Aorta (tissue), 5 donors: ENCODE data around the gene WDFY4. TPM values are rescaled to one million over a fixed set of nuclear protein-coding genes. Genes with fewer than 3 reads are reported as not detected.

Source experiments
- ATAC-seq: fragments of 200-7000 bp; cut with Tn5 transposase; one replicate; pipeline ENCODE4 v1.9.1; 2022; ENCODE audit warnings: moderate library complexity; ENCODE audit not compliant: low FRiP score
- DNase-seq, 2 donors: peaks; one replicate each; pipeline ENCODE4 v3.0.0-alpha.2; 2020
- H3K27ac ChIP-seq, 2 donors: one replicate each; pipeline ENCODE4 v1.5.1; 2013; ENCODE audit warnings: low read length in 2 of 2, mild to moderate bottlenecking in 2 of 2, moderate library complexity in 2 of 2, control low read depth in 1 of 2, inconsistent platforms in 1 of 2, low read depth in 1 of 2
- H3K27me3 ChIP-seq, 2 donors: one replicate each; pipeline ENCODE4 v1.6.1; 2013; ENCODE audit warnings: control low read depth in 1 of 2, low read length in 1 of 2, mild to moderate bottlenecking in 1 of 2, moderate library complexity in 1 of 2; ENCODE audit not compliant: insufficient read depth in 2 of 2, control insufficient read depth in 1 of 2
- H3K36me3 ChIP-seq, 2 donors: one replicate each; pipeline ENCODE4 v1.6.1; 2013; ENCODE audit warnings: control low read depth in 1 of 2, low read length in 1 of 2, mild to moderate bottlenecking in 1 of 2; ENCODE audit not compliant: insufficient read depth in 2 of 2, control insufficient read depth in 1 of 2
- H3K4me1 ChIP-seq, 2 donors: one replicate each; pipeline ENCODE4 v1.6.1; 2013; ENCODE audit warnings: low read length in 2 of 2, control low read depth in 1 of 2, mild to moderate bottlenecking in 1 of 2, moderate library complexity in 1 of 2; ENCODE audit not compliant: insufficient read depth in 2 of 2, control insufficient read depth in 1 of 2
- H3K4me3 ChIP-seq, 2 donors: one replicate each; pipeline ENCODE4 v1.5.1; 2013; ENCODE audit warnings: low read length in 2 of 2, control low read depth in 1 of 2, mild to moderate bottlenecking in 1 of 2
- H3K9me3 ChIP-seq: one replicate; pipeline ENCODE4 v1.6.1; 2013; ENCODE audit warnings: mild to moderate bottlenecking, low read length; ENCODE audit not compliant: control insufficient read depth
- WGBS, 2 donors: extraction: QIAGEN DNeasy Blood & Tissue Kit; methylation state at CpG; one replicate each; pipeline ENCODE4 v1.1.7; 2013; 5-methylcytosine and 5-hydroxymethylcytosine counted together
- intact Hi-C, 2 donors: fragments of 100-400 bp; cut with DNase I; formaldehyde crosslinking; loops; one replicate each; pipeline versions ENCODE4 v1.14.2 to v1.15.0; 2022
- polyA plus RNA-seq, 2 donors: library from polyadenylated mRNA; stranded (reverse); fragments of 200-250 nt; gene quantifications; one replicate each; pipeline ENCODE4 v1.2.3, GENCODE V29; 2013
- total RNA-seq, 2 donors: library from RNA; stranded (reverse); fragmentation: NEBNext Ultra II Directional; extraction: Animal tissue kit (Norgen Biotek cat#: 25700); gene quantifications; one replicate each; pipeline ENCODE4 v1.2.1, GENCODE V29; 2021
- donor health status: healthy with polysubstance abuse.
- donor health status: Bipolar disorder and iron deficiency.
- donor health status: DM: no; HTN: no; CAD: no.
- donor health status: DM: no; HTN: no; CAD: no.
- donor health status: DM: yes; HTN: yes; CAD: no.

The WDFY4 gene
- total and polyA plus RNA-seq, 4 donors, result 0.54 to 15.0 (median 4.6) TPM

DNA sequence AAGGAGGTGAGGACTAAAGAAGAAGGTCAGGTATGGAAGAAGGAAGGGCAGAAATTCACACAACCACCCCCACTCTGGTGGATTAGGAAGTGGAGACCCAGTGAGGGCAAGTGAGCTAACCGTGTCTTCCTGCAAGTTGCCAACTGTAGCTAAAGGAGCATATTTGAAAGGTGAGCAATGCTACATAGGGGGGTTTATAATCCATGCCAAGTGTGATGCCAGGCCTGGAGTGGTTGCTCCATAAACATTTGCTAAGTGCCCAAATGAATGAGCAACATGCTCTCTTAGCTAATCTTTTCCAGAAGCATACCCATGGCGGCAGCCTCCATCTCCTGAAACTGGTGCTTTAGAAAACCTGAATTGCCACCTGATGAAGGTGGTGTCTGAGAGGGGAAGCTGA is 133.4 kb downstream of the WDFY4 start:
- Histone ChIP-seq H3K4me3 (no peak overlapping the region), H3K4me1 (no peaks in the 10 kb centered on the region), H3K27ac (no peak overlapping the region), H3K9me3 (no peaks in the 10 kb centered on the region), H3K36me3 (no peaks in the 10 kb centered on the region), H3K27me3 (no peaks in the 10 kb centered on the region)
- intact Hi-C loops, result no loop called here
- DNase-seq, result no peak
- ATAC-seq, result no peak
- 42 to 53% methylated on average over 2 of the region's 2 CpGs for WGBS, 2 donors

DNA sequence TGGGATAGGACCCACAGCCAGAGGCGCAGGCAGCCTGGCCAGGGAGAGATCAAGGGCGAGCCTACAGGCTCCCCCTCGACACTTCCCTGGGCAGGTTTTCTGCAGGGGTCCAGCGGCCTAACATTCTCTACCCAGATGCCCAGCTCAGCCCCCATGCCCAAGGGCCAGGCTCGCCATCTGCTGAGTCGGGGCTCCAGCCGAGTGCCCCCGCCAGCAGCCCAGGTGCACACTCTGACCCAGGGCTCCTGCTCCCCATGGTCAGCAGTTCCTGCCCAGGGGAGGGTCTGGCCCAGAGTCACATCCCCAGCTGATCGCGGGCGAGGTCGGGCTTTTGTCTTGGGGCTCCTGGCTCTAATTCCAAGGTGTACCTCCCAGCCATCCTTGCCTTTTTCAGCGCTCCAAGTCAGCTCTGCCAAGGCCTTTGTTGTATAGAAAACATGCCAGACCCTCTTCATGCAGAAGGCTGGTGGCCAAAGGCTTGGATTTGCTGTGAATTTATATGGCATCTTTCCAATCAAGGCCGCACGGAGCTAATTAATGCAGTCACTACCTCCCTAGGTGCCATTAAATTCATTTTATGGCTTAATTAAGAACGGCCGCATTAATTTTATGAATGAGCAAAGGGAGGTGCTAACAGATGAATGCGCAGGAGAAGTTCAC is 134.3 kb downstream of the WDFY4 start:
- 91 to 95% methylated on average over 14 to 18 of the region's 18 CpGs for WGBS, 2 donors
- Histone ChIP-seq H3K9me3 (no peaks in the 10 kb centered on the region), H3K36me3 (no peaks in the 10 kb centered on the region), H3K27me3 (no peaks in the 10 kb centered on the region), H3K27ac (no peak overlapping the region), H3K4me1 (no peaks in the 10 kb centered on the region), H3K4me3 (no peak overlapping the region)
- intact Hi-C loops, result no loop called here
- ATAC-seq (no peak), DNase-seq (no peak)

GRCh38 chr10:48819783-48820182 is 135.1 kb downstream of the WDFY4 start:
- intact Hi-C loops, result no loop called here

GRCh38 chr10:48820231-48820630 is 135.6 kb downstream of the WDFY4 start:
- ATAC-seq, result no peak
- Histone ChIP-seq H3K9me3 (no peaks in the 10 kb centered on the region), H3K27me3 (no peaks in the 10 kb centered on the region), H3K36me3 (no peaks in the 10 kb centered on the region), H3K4me1 (no peaks in the 10 kb centered on the region), H3K27ac (no peak overlapping the region), H3K4me3 (no peak overlapping the region)
- 97 to 99% methylated on average over 9 of the region's 9 CpGs for WGBS, 2 donors
- no peak for DNase-seq
- intact Hi-C loops, result no loop called here

More at GRCh38 chr10:48819783-48820182, 135.1 kb downstream of the WDFY4 start:
- Histone ChIP-seq H3K9me3 (no peaks in the 10 kb centered on the region), H3K4me1 (no peaks in the 10 kb centered on the region), H3K27ac (no peak overlapping the region), H3K4me3 (no peak overlapping the region), H3K36me3 (no peaks in the 10 kb centered on the region), H3K27me3 (no peaks in the 10 kb centered on the region)
- ATAC-seq (no peak), DNase-seq (no peak)
- WGBS, 2 donors, result 95 to 98% methylated on average over 8 of the region's 8 CpGs

GRCh38 chr10:48820699-48821098 is 136.0 kb downstream of the WDFY4 start:
- intact Hi-C loops, result no loop called here
- WGBS, 2 donors, result 93 to 98% methylated on average over 10 of the region's 10 CpGs
- Histone ChIP-seq H3K4me1 (no peaks in the 10 kb centered on the region), H3K4me3 (no peak overlapping the region), H3K27me3 (no peaks in the 10 kb centered on the region), H3K27ac (no peak overlapping the region), H3K36me3 (no peaks in the 10 kb centered on the region), H3K9me3 (no peaks in the 10 kb centered on the region)
- DNase-seq (no peak), ATAC-seq (no peak)

DNA sequence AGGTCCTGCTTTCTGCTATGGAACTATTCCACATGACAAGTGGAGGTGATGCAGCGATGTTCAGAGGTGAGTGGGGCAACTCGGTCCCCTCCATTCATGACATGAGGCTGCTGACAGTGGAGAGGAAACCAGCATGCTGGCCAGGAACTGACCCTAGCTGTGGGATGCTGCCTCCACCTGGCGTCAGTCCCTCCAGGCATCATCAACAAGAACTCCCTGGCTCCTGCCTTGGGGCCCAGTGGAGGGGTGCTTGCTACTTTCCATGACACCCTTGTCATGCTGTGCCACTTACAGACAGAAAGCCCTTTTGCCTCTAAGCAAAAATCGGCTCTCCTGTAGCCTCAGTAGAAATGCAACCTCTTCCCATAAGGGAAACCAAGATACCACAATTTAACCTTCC is 136.4 kb downstream of the WDFY4 start:
- DNase-seq (no peak), ATAC-seq (no peak)
- Histone ChIP-seq H3K27me3 (no peaks in the 10 kb centered on the region), H3K9me3 (no peaks in the 10 kb centered on the region), H3K36me3 (no peaks in the 10 kb centered on the region), H3K27ac (no peak overlapping the region), H3K4me1 (no peaks in the 10 kb centered on the region), H3K4me3 (no peak overlapping the region)
- WGBS, 2 donors, result 95 to 99% methylated on average over 4 of the region's 4 CpGs
- intact Hi-C loops, result no loop called here

DNA sequence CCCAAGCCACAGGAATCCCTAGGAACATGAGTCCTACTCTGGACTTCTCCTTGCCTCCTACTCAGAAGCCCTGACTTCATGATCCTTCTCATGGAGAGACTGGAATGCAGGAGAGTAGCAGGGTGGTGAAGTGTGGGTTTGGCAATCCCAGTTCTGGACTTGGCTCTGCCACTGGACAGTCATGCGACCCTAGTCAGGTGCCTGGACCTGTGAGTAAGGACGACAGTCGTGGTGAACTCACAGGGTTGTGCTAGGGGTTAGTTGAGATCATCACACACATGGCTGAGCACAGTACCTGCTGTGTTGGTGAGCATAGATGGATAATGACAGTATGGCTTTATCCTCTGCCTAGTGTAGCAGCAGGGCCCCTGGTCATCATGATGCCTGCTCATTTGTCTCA is 137.0 kb downstream of the WDFY4 start:
- no peak for ATAC-seq
- H3K27me3 ChIP-seq, result no peaks in the 10 kb centered on the region
- 94 to 97% methylated on average over 3 of the region's 3 CpGs for WGBS, 2 donors
- H3K27ac ChIP-seq, result no peak overlapping the region
- no peaks in the 10 kb centered on the region for H3K4me1 ChIP-seq
- no peaks in the 10 kb centered on the region for H3K9me3 ChIP-seq
- DNase-seq, result no peak
- no peaks in the 10 kb centered on the region for H3K36me3 ChIP-seq
- intact Hi-C loops, result no loop called here
- no peak overlapping the region for H3K4me3 ChIP-seq

DNA sequence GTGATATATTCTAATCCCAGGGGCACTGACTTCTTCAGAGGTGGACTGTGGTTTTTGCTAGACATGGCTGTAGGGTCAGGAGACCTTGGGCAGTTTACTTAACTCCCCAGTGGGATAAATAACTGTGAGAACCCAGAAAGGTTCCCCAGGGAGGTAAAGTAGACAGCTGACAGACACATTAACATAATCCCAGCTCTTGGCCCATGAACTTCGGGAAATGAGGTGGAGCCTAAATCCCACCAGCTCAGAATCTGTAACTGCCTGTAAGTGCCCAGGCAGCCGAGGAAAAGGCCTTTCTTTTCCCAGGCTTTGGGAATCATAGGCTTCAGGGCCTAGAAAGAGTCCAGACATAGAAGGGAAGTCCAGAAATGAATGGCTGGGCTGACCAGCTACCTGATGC is 149.0 kb downstream of the WDFY4 start:
- ATAC-seq, result no peak
- Histone ChIP-seq H3K4me1 (no peaks in the 10 kb centered on the region), H3K27me3 (no peaks in the 10 kb centered on the region), H3K4me3 (no peak overlapping the region), H3K27ac (no peak overlapping the region), H3K36me3 (no peaks in the 10 kb centered on the region), H3K9me3 (no peaks in the 10 kb centered on the region)
- WGBS, 2 donors, result 75 to 83% methylated on average over 2 of the region's 2 CpGs
- no peak for DNase-seq
- intact Hi-C loops, result no loop called here

DNA sequence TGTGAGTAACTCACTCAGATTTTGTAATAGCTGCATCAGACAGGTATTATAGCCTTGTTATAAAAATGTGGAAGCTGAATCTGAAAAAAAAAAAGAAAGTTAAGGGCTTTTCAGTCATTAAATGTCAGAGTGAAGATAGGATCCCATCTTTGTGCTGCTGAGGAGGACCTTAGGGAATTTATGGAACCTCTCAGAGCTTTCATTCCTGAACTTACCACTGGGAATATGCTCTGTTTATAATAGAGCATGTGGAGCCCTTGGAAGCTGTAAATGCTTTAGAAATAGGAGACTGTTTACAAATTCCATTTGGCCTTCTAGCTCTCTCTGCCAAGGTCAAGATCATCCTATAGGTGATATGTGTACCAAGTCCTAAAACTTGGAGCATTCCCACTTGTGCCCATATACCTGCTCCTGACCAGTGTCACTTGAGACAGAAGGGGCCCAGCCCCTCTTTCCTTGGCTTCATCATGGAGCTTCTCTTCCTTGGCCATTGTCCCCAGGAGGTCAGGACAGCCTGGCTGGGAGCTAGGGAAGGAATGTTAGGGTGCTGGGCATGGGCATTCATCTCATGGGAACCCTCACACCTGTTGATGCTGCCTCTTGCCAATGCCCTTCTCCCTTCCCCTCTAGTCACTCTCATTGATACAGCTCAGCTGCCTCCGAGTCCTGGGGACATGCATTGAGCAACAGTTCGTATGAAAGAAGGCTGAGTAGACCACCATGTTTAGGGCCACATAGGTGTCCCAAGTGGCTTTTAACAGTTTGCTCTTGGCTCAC is 149.7 kb downstream of the WDFY4 start:
- Histone ChIP-seq H3K36me3 (no peaks in the 10 kb centered on the region), H3K4me3 (no peak overlapping the region), H3K9me3 (no peaks in the 10 kb centered on the region), H3K4me1 (no peaks in the 10 kb centered on the region), H3K27ac (no peak overlapping the region), H3K27me3 (no peaks in the 10 kb centered on the region)
- no peak for ATAC-seq
- 94 to 95% methylated on average over 2 of the region's 2 CpGs for whole genome bisulfite sequencing, 2 donors
- intact Hi-C loops, result no loop called here
- no peak for DNase-seq
